ENCODE measurements around the gene PDE4B.
"Not testable (repeated sequence)": the region's sequence is repeated elsewhere in the genome, so short reads cannot be mapped to it uniquely, and the experiment has no call there.

Gene PDE4B

DNA sequence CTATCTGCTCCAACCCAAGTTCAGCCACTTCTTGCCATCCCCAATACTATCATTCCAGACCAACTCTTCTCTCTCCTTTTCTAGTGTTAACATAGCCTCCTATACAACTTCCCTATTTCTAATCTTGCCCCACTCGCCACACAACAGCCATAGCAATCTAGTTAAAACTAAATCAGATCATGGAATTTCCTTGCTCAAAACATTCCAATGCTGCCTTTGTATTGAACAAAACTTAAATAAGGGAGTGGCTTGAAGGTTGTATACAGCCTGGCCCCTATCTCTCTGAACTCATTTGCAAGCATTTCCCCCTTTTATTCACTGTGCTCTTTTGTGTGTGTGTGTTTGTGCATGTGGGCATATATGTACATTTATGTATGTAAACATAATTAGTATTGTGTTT is 623.2 kb downstream of the PDE4B start:
- no peak for DNase-seq (ENCODE audit: low read depth, low spot score)

DNA sequence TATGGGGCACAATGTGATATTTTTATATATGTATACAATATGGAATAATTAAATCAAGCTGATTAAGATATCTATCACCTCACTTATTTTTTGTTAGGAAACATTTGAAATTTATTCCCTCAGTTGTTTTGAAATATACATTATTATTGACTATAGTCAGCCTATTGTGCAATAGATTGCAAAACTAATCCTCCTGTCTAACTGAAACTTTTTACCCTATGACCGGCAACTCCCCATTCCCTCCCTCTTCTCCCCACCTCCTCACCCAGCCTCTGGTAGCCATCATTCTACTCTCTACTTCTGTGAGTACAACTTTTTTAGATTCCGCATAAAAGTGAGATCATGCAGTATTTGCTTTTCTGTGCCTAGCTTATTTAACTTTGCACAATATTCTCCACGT is 623.6 kb downstream of the PDE4B start:
- DNase-seq (ENCODE audit: low read depth, low spot score): no peak

DNA sequence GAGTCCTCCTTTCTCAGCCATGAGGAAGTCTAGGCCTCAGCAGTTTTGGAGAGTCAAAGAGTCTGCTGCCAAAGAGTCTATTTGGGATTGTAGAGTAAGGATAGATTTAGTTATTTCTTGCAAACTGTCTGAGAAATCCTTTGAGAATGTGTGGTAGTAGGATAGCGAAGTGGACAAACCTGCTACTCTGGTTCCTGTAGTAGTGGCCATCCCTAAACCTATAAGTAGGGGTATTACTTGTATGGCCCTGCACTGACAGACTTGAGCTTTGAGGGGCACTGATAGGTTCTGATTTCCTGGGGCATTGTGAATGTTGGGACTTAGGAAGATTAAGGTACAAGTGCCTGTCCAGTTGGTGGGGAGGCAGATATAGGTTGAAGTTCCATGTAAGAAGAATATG is 625.3 kb downstream of the PDE4B start:
- DNase-seq (ENCODE audit: low read depth, low spot score): no peak

DNA sequence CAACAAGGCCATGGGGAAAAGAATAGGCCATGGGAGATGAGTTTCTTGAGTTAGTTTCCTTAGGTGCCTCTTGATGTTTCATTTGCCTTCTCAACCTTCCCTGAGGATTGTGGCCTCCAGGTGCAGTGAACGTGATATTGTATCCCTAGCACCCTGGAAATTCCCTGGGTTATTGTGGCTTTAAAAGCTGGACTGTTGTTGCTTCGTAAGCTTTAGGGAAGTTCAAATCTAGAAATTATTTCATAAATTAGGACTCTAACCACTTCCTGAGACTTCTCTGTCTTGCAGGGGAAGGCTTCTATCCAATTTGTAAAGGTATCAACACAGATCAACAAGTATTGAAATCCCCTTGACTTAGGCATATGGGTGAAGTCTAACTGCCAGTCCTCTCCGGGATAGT is 627.5 kb downstream of the PDE4B start:
- DNase-seq (ENCODE audit: low read depth, low spot score): not testable (repeated sequence)

DNA sequence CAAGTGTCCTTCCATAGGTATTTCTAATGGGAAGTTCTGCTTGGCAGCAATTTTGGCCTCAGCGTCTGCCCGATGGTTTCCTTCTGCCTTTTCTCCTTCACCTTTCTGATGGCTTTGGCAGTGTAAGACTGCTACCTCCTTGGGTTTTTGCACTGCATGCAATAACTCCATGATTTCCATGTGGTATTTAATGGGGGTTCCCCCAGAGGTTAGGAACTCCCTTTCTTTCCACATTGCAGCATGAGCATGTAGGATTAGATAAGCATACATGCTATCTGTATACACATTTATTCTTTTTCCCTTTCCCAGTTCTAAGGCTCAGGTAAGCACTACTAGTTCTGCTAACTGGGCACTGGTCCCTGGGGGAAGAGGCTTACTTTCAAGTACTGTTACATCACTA is 628.2 kb downstream of the PDE4B start:
- not testable (repeated sequence) for DNase-seq (ENCODE audit: low read depth, low spot score)

DNA sequence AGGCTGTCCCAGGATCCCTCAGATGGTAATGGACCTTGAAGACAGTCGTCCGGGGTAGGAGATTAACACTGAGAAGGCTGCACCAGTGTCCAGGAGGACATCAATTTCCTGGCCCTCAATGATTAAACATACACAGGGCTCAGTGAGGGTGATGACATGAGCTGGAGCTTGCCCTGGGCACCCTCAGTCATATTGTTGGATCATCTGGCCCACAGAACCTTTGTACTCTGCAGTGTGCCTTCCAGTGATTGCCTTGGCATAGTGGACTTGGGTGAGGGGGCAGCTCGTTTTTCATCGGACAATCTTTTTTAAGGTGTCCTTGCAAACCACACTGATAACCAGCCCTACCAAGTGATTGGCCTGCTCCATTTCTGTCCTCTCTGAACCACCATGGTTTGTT is 630.1 kb downstream of the PDE4B start:
- no peak for DNase-seq (ENCODE audit: low read depth, low spot score)
